Neuronal stem cell (in vitro differentiated cells): ENCODE measurements around the gene BHLHE41.

Experiments
- DNase-seq: peaks from one replicate; pipeline ENCODE4 v3.0.0-alpha.2; 2013; ENCODE audit warnings: low spot score
- H2AFZ ChIP-seq: one replicate; pipeline ENCODE4 v1.6.1; 2013; ENCODE audit warnings: mild to moderate bottlenecking, low read length, inconsistent platforms
- H2AK5ac ChIP-seq: 2 replicates; pipeline ENCODE4 v1.6.1; 2013; ENCODE audit warnings: low read depth, mild to moderate bottlenecking, inconsistent platforms, low read length, moderate library complexity, mixed read lengths
- H2BK120ac ChIP-seq: 2 replicates; pipeline ENCODE4 v1.6.1; 2013; ENCODE audit warnings: low read depth, mild to moderate bottlenecking, inconsistent platforms, low read length, moderate library complexity, mixed read lengths
- H2BK12ac ChIP-seq: one replicate; pipeline ENCODE4 v1.6.1; 2013; ENCODE audit warnings: low read length, inconsistent platforms
- H2BK15ac ChIP-seq: 2 replicates; pipeline ENCODE4 v1.6.1; 2013; ENCODE audit warnings: mild to moderate bottlenecking, low read length, inconsistent platforms, mixed read lengths
- H2BK5ac ChIP-seq: one replicate; pipeline ENCODE4 v1.6.1; 2013; ENCODE audit warnings: inconsistent platforms, mild to moderate bottlenecking, low read length, moderate library complexity
- H3K14ac ChIP-seq: one replicate; pipeline ENCODE4 v1.6.1; 2013; ENCODE audit warnings: low read length, inconsistent platforms
- H3K18ac ChIP-seq: 2 replicates; pipeline ENCODE4 v1.6.1; 2013; ENCODE audit warnings: low read length, inconsistent platforms
- H3K23ac ChIP-seq: 2 replicates; pipeline ENCODE4 v1.6.1; 2013; ENCODE audit warnings: low read depth, mild to moderate bottlenecking, mixed read lengths, low read length, inconsistent platforms; ENCODE audit not compliant: poor library complexity
- H3K27ac ChIP-seq: replicated peaks from 3 replicates; pipeline ENCODE4 v1.5.1; 2013; ENCODE audit warnings: low read length, inconsistent platforms
- H3K27me3 ChIP-seq, 3 experiments: 2 replicates each; pipeline ENCODE4 v1.6.1; 2013; ENCODE audit warnings: low read length in 3 of 3, mild to moderate bottlenecking in 2 of 3, inconsistent platforms in 1 of 3, low read depth in 1 of 3, mixed read lengths in 1 of 3, moderate library complexity in 1 of 3; ENCODE audit not compliant: control insufficient read depth in 3 of 3, insufficient read depth in 3 of 3
- H3K36me3 ChIP-seq, 2 donors: replicated peaks in 1 of 2; 2 replicates each; pipeline ENCODE4 v1.6.1; 2013; ENCODE audit warnings: low read length in 2 of 2; ENCODE audit not compliant: control insufficient read depth in 2 of 2, insufficient read depth in 2 of 2
- H3K4ac ChIP-seq: 2 replicates; pipeline ENCODE4 v1.6.1; 2013; ENCODE audit warnings: inconsistent platforms, mild to moderate bottlenecking, low read length, moderate library complexity
- H3K4me1 ChIP-seq, 2 donors: 1 replicate in 1 of 2; 2 replicates in 1 of 2; pipeline ENCODE4 v1.6.1; 2013; ENCODE audit warnings: low read length in 2 of 2, low read depth in 1 of 2; ENCODE audit not compliant: control insufficient read depth in 2 of 2, insufficient read depth in 1 of 2
- H3K4me2 ChIP-seq: one replicate; pipeline ENCODE4 v1.6.1; 2013; ENCODE audit warnings: mild to moderate bottlenecking, low read length, inconsistent platforms; ENCODE audit not compliant: insufficient read depth, poor library complexity, severe bottlenecking
- H3K4me3 ChIP-seq, 2 donors: 2 replicates each; pipeline ENCODE4 v1.5.1; 2013; ENCODE audit warnings: low read length in 2 of 2, mild to moderate bottlenecking in 2 of 2, inconsistent platforms in 1 of 2, moderate library complexity in 1 of 2
- H3K79me1 ChIP-seq: one replicate; pipeline ENCODE4 v1.6.1; 2013; ENCODE audit warnings: low read depth, mild to moderate bottlenecking, inconsistent platforms, low read length, moderate library complexity
- H3K9ac ChIP-seq: one replicate; pipeline ENCODE4 v1.6.1; 2013; ENCODE audit warnings: mild to moderate bottlenecking, low read depth, low read length, inconsistent platforms; ENCODE audit not compliant: poor library complexity
- H3K9me3 ChIP-seq, 2 donors: replicated peaks in 1 of 2; 2 replicates each; pipeline versions ENCODE3 to v1.6.1; 2013; ENCODE audit warnings: low read length in 2 of 2, mild to moderate bottlenecking in 2 of 2, inconsistent platforms in 1 of 2, low read depth in 1 of 2, mixed read lengths in 1 of 2, moderate library complexity in 1 of 2; ENCODE audit not compliant: control insufficient read depth in 2 of 2, insufficient read depth in 1 of 2
- H4K8ac ChIP-seq: one replicate; pipeline ENCODE4 v1.6.1; 2013; ENCODE audit warnings: low read depth, mild to moderate bottlenecking, inconsistent platforms, low read length, moderate library complexity
- H4K91ac ChIP-seq: one replicate; pipeline ENCODE4 v1.6.1; 2013; ENCODE audit warnings: low read length, low read depth, mild to moderate bottlenecking, inconsistent platforms; ENCODE audit not compliant: poor library complexity
- WGBS, 2 donors: extraction: QIAGEN DNeasy Blood & Tissue Kit; methylation state at CpG; one replicate each; pipeline ENCODE4 v1.1.7; 2013; ENCODE audit warnings: missing lambda C conversion rate in 2 of 2, mixed read lengths in 1 of 2; ENCODE audit not compliant: insufficient read length in 2 of 2, insufficient replicate concordance in 1 of 2; ENCODE audit errors: extremely low coverage in 2 of 2; 5-methylcytosine and 5-hydroxymethylcytosine counted together

BHLHE41 gene

GRCh38 chr12:26122061-26122680 lies 2.7 kb downstream of the BHLHE41 start:
- no peak overlapping the region for H2BK15ac ChIP-seq
- H3K9me3 ChIP-seq: no peaks in the 10 kb centered on the region
- H2BK12ac ChIP-seq: no peak overlapping the region
- H2BK120ac ChIP-seq: no peak overlapping the region
- peak overlapping the region; percentile 58 for H3K23ac ChIP-seq
- H3K27ac ChIP-seq: no peak overlapping the region
- no peak for DNase-seq
- no CpG with 5 or more reads among the region's 88 CpGs for WGBS, 2 donors
- peak overlapping the region; percentile 65 for H3K18ac ChIP-seq
- H3K9ac ChIP-seq: no peak overlapping the region
- H3K79me1 ChIP-seq: no peaks in the 10 kb centered on the region
- peaks cover 9 to 11% of the 10 kb centered on the region in 2 donors for H3K4me1 ChIP-seq
- H3K4me3 ChIP-seq: peak overlapping the region; percentile 47 to 83
- H2AFZ ChIP-seq: peak overlapping the region; percentile 92
- no peak overlapping the region for H3K4ac ChIP-seq
- H4K8ac ChIP-seq: no peak overlapping the region
- no peak overlapping the region for H4K91ac ChIP-seq
- H3K36me3 ChIP-seq: no peaks in the 10 kb centered on the region
- H2BK5ac ChIP-seq: no peak overlapping the region
- no peak overlapping the region for H3K14ac ChIP-seq
- peaks cover 14 to 55% (median 55%) of the 10 kb centered on the region in 3 experiments for H3K27me3 ChIP-seq
- H2AK5ac ChIP-seq: no peak overlapping the region
- peak overlapping the region; percentile 95 for H3K4me2 ChIP-seq

DNA sequence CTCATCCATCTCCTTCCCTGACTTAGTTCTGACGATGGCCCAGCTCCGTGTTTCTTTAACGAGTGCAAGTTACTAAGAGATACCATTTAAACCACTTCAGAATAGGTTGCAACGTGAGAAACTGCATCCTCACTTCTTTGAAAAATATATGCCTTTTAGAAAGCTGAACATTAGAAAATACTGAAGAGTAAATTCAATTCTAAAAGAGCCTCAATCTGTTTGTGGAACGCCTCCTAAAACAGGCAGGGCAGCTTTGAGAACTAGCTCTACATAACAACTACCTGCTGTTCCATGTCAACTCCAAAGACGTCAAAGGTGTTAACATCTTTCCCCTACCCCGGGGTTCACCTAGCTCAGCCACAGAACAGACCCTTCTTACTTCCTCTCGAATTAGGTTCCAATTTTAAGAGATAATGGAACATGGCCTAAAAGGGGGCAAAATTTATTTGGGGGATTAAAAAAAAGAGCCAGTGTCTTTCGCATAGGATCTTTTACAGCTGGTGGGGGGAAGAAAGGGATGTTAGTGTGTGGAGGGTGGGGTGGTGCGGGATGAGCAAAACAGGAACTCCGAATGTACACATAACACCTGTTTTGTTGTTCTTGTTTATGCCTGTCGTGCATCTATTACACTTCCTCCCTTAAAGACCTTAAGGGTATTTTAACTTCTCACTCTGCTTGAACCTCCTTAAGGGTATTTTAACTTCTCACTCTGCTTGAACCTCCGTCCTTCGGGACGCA lies 3.3 kb downstream of the BHLHE41 start:
- no peak overlapping the region for H2BK15ac ChIP-seq
- H2AK5ac ChIP-seq: no peak overlapping the region
- H3K14ac ChIP-seq: no peak overlapping the region
- H3K27ac ChIP-seq: no peak overlapping the region
- no peaks in the 10 kb centered on the region for H3K36me3 ChIP-seq
- no peak overlapping the region for H3K18ac ChIP-seq
- no peak overlapping the region for H3K9ac ChIP-seq
- peak overlapping the region; percentile 92 for H2AFZ ChIP-seq
- H2BK5ac ChIP-seq: no peak overlapping the region
- no peak overlapping the region for H3K23ac ChIP-seq
- peak overlapping the region; percentile 95 for H3K4me2 ChIP-seq
- no CpG with 5 or more reads among the region's 15 CpGs for WGBS, 2 donors
- H2BK12ac ChIP-seq: no peak overlapping the region
- H3K4me1 ChIP-seq: peaks cover 9 to 11% of the 10 kb centered on the region in 2 donors
- H4K91ac ChIP-seq: no peak overlapping the region
- H3K4me3 ChIP-seq: peak overlapping the region; percentile 47 to 53
- H4K8ac ChIP-seq: no peak overlapping the region
- peaks cover 14 to 50% (median 49%) of the 10 kb centered on the region in 3 experiments for H3K27me3 ChIP-seq
- H3K9me3 ChIP-seq: no peaks in the 10 kb centered on the region
- H3K4ac ChIP-seq: no peak overlapping the region
- no peak for DNase-seq
- no peaks in the 10 kb centered on the region for H3K79me1 ChIP-seq
- no peak overlapping the region for H2BK120ac ChIP-seq

- H3K4ac ChIP-seq: no peak overlapping the region
- no peak overlapping the region for H3K23ac ChIP-seq
- H2AK5ac ChIP-seq: no peak overlapping the region
- H3K4me2 ChIP-seq: no peak overlapping the region
- H3K4me3 ChIP-seq: no peak overlapping the region
- no peak overlapping the region for H2AFZ ChIP-seq
- H4K8ac ChIP-seq: no peak overlapping the region
- H2BK120ac ChIP-seq: no peak overlapping the region
- no peak overlapping the region for H2BK5ac ChIP-seq
- no peaks in the 10 kb centered on the region for H3K36me3 ChIP-seq
- H3K18ac ChIP-seq: no peak overlapping the region
- WGBS, 2 donors: no CpG with 5 or more reads among the region's 4 CpGs
- no peaks in the 10 kb centered on the region for H3K79me1 ChIP-seq
- H4K91ac ChIP-seq: no peak overlapping the region
- no peak overlapping the region for H2BK15ac ChIP-seq
- H3K27me3 ChIP-seq: peaks cover 14 to 53% (median 49%) of the 10 kb centered on the region in 3 experiments
- peaks cover 9 to 11% of the 10 kb centered on the region in 2 donors for H3K4me1 ChIP-seq
- H3K14ac ChIP-seq: no peak overlapping the region
- H3K9ac ChIP-seq: no peak overlapping the region
- no peak overlapping the region for H2BK12ac ChIP-seq
- DNase-seq: no peak
- no peaks in the 10 kb centered on the region for H3K9me3 ChIP-seq
- no peak overlapping the region for H3K27ac ChIP-seq
These were observed 4.1 kb downstream of the BHLHE41 start for GRCh38 chr12:26120561-26121274.
